Bronchial epithelial cell (primary cell): ENCODE results near the gene SUPT5H. TPM values are rescaled to one million over a fixed set of nuclear protein-coding genes. Genes with fewer than 3 reads are reported as not detected.

Experiments used
- DNase-seq: peaks from one replicate; pipeline ENCODE4 v3.0.0-alpha.2; 2010; ENCODE audit warnings: low read depth
- FAIRE-seq: peaks from 2 replicates; lab custom pipeline; 2011; peaks lifted over from hg19 to GRCh38; lab: Jason Lieb, UNC
- H3K27me3 ChIP-seq: 2 replicates; pipeline ENCODE4 v1.5.1; 2011; ENCODE audit warnings: low read length; ENCODE audit not compliant: control insufficient read depth, insufficient read depth
- H3K36me3 ChIP-seq: 2 replicates; pipeline ENCODE4 v1.5.1; 2011; ENCODE audit warnings: low read length; ENCODE audit not compliant: control insufficient read depth, insufficient read depth
- H3K4me3 ChIP-seq: 2 replicates; pipeline ENCODE4 v1.5.1; 2011; ENCODE audit warnings: mild to moderate bottlenecking, low read depth, low read length, control low read depth
- CTCF ChIP-seq: IDR thresholded peaks from 2 replicates; pipeline ENCODE4 v1.5.1; 2011; ENCODE audit warnings: mild to moderate bottlenecking, moderate library complexity, low read length, control low read depth, inconsistent platforms; ENCODE audit not compliant: insufficient read depth, severe bottlenecking
- total RNA-seq: library from RNA; depleted of rRNA; stranded (reverse); fragments of >200 nt; gene quantifications from 2 replicates; pipeline ENCODE4 v1.2.1, GENCODE V29; 2014

The SUPT5H gene
- total RNA-seq, 1 donor from 2014 or later: 41.9 TPM

DNA sequence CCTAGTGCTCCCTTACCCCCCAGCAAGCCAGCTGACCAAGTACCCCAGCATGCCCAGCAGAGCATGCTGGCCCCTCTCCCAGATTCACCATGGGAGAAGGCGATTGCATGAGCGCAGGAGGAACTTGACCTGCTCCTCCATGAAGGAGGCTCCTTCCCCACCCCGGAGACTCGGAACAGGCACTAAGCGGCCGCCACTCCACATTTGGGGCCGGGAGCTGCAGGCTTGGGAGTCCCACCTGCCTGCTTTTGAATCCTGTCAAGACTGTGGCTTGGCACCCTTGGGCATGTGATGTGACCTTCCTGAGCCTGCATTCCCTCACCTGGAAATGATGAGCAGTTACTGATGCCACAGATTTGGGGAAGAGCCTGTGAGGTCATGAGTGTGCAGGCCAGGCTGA lies 22.6 kb downstream of the SUPT5H start:
- Histone ChIP-seq H3K36me3 (peaks cover 58% of the 10 kb centered on the region), H3K27me3 (no peaks in the 10 kb centered on the region), H3K4me3 (no peak overlapping the region)
- no peak for TF ChIP-seq CTCF
- DNase-seq: no peak
- no peak for FAIRE-seq

DNA sequence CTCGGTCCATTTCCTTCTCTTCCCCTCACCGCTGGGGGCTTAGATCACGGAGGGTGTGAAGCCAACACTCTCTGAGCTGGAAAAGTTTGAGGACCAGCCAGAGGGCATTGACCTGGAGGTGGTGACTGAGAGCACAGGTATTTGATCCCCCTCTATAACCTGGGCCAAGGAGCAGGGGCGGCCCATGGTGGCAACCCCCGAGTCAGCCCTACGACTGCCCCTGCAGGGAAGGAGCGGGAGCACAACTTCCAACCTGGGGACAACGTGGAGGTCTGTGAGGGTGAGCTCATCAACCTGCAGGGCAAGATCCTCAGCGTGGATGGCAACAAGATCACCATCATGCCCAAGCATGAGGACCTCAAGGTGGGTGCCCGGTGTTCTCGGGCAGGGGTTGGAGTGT lies 23.7 kb downstream of the SUPT5H start:
- Histone ChIP-seq H3K36me3 (peaks cover 66% of the 10 kb centered on the region), H3K27me3 (no peaks in the 10 kb centered on the region), H3K4me3 (no peak overlapping the region)
- no peak for FAIRE-seq
- no peak for TF ChIP-seq CTCF
- DNase-seq: no peak

DNA sequence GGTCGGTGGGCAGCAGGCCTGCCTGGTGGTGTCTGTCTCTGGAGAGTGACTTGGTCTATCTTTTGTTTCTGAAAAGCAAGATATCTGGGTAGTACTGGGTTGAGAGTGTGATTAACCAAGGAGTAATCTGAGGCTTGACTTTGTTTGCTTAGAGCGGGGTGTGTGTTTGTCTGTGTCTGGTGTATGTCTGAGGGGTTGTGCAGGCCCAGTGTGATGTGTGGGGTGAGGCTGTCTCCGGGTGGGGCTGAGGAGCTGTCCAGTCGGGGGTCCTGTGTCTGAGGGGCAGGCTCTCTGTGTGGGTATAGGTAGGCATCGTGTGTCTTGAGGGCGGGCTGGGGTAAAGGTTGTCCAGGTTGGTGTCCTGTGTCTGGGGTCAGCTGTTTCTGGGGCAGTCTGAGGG lies 24.2 kb downstream of the SUPT5H start:
- Histone ChIP-seq H3K36me3 (peaks cover 70% of the 10 kb centered on the region), H3K27me3 (no peaks in the 10 kb centered on the region), H3K4me3 (no peak overlapping the region)
- no peak for DNase-seq
- FAIRE-seq: no peak
- TF ChIP-seq CTCF: no peak

DNA sequence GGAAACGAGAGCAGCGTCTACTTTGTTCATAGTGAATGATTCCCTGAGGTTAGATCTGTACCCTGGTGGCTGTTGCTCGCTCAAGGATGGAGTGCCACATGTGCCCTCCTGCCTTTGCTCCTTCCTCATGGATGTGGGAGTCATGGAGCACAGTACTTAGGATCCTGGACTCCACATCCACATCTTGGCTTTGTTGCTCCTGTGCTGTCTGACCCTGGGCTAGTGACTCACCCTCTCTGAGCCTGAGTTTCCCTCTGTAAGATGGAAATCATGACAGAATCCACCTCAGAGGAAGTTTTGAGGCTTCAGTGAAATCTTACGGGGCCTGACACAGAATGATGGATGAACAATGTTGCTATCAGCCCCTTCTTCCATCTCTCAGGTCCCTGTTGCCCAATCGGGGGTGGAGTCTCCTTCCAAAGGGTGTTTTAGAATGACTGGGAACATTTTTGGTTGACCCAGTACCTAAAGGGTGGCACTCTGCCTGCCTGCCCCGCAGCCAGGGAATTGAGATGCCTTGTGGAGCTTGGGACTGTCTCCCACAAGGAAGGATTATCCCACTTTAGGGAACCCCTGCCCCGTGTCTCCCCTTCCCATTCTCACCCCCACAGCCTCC lies 25.4 kb downstream of the SUPT5H start:
- H3K36me3 ChIP-seq: peaks cover 69% of the 10 kb centered on the region
- H3K4me3 ChIP-seq: no peak overlapping the region
- DNase-seq: no peak
- H3K27me3 ChIP-seq: no peaks in the 10 kb centered on the region
- FAIRE-seq: no peak
- no peak for TF ChIP-seq CTCF

- Histone ChIP-seq H3K36me3 (peaks cover 67% of the 10 kb centered on the region), H3K27me3 (no peaks in the 10 kb centered on the region), H3K4me3 (no peak overlapping the region)
- DNase-seq (no peak), FAIRE-seq (no peak)
- TF ChIP-seq CTCF: no peak
These were observed 26.6 kb downstream of the SUPT5H start for GRCh38 chr19:39471756-39472536.
